Heart right ventricle (tissue), 16 donors: ENCODE data around the gene ADIPOR1. TPM values are rescaled to one million over a fixed set of nuclear protein-coding genes. Genes with fewer than 3 reads are reported as not detected.

ENCODE experiments used
- ATAC-seq, 8 donors: fragments of 200-7000 bp; cut with Tn5 transposase; one replicate each; pipeline ENCODE4 v1.9.1; 2020; ENCODE audit warnings: mild to moderate bottlenecking in 8 of 8, moderate library complexity in 8 of 8, moderate number of reproducible peaks in 1 of 8
- DNase-seq, 2 donors: peaks; one replicate each; pipeline ENCODE4 v3.0.0-alpha.2; 2020
- H3K27ac ChIP-seq, 10 donors: fragments of 200-600 bp; sonication (generic) in 2 of 10; one replicate each; pipeline versions ENCODE4 v1.5.0 to v1.8.0; 2020 to 2022; ENCODE audit warnings: mild to moderate bottlenecking in 3 of 10
- H3K27me3 ChIP-seq, 7 donors: fragments of 200-600 bp; one replicate each; pipeline ENCODE4 v1.8.0; 2021 to 2022; ENCODE audit warnings: mild to moderate bottlenecking in 2 of 7
- H3K36me3 ChIP-seq, 9 donors: fragments of 200-600 bp; sonication (generic) in 1 of 9; one replicate each; pipeline versions ENCODE4 v1.5.0 to v1.8.0; 2020 to 2022; ENCODE audit warnings: mild to moderate bottlenecking in 2 of 9
- H3K4me1 ChIP-seq, 9 donors: fragments of 200-600 bp; sonication (generic) in 1 of 9; one replicate each; pipeline versions ENCODE4 v1.5.0 to v1.8.0; 2020 to 2022; ENCODE audit warnings: mild to moderate bottlenecking in 4 of 9
- H3K4me3 ChIP-seq, 10 donors: fragments of 200-600 bp; sonication (generic) in 2 of 10; one replicate each; pipeline versions ENCODE4 v1.5.0 to v1.8.0; 2020 to 2022; ENCODE audit warnings: mild to moderate bottlenecking in 7 of 10, moderate library complexity in 2 of 10
- H3K9me3 ChIP-seq, 11 donors: fragments of 200-600 bp in 10 of 11; sonication (generic) in 2 of 11; one replicate each; pipeline versions ENCODE4 v1.5.0 to v1.8.0; 2013 to 2022; ENCODE audit warnings: mild to moderate bottlenecking in 2 of 11, control low read depth in 1 of 11, moderate library complexity in 1 of 11
- WGBS, 2 donors: extraction: QIAGEN DNeasy Blood & Tissue Kit; methylation state at CpG; one replicate each; pipeline ENCODE4 v1.1.7; 2013; ENCODE audit warnings: inconsistent platforms in 1 of 2; 5-methylcytosine and 5-hydroxymethylcytosine counted together
- intact Hi-C, 10 donors: fragments of 100-400 bp; cut with DNase I; formaldehyde crosslinking; loops; one replicate each; pipeline versions ENCODE4 v1.11.1 to v1.14.2; 2022
- polyA plus RNA-seq, 2 donors: library from polyadenylated mRNA; stranded (reverse); fragments of 200-250 nt; gene quantifications; one replicate each; pipeline ENCODE4 v1.2.3, GENCODE V29; 2013
- total RNA-seq, 10 donors: library from RNA; stranded (reverse); fragmentation: NEBNext Ultra II Directional in 3 of 10; extraction: Animal tissue kit (Norgen Biotek cat#: 25700) in 3 of 10; gene quantifications; one replicate each; pipeline versions ENCODE4 v1.2.1 to v1.2.4, GENCODE V29; 2021 to 2023
- TF ChIP-seq, protein P1 (sequence below), 9 donors: fragments of 200-600 bp; sonication (generic) in 2 of 9; IDR thresholded peaks; one replicate each; pipeline versions ENCODE4 v1.5.0 to v1.8.0; 2021 to 2022; ENCODE audit warnings: antibody characterized with exemption in 9 of 9, mild to moderate bottlenecking in 5 of 9, moderate library complexity in 1 of 9
- donor health status: Arrhythmogenic right ventricular cardiomyopathy.
- donor health status: ischemic (EF 13 %, LVEDD 7.1; RV severe dilation, severe dysfunction).
- donor health status: healthy with polysubstance abuse.
- donor health status: DM: no; HTN: yes; CAD: no.
- donor health status: DM: no; HTN: no; CAD: no.
- donor health status: ischemic (EF 25% LVEDD 6.9; RV normal size, moderate dysfunction).
- donor health status: ischemic (EF 25% LVEDD 5.7; RV mildly dilated, moderate dysfunction).
- donor health status: healthy.
- donor health status: DM: yes; HTN: yes; CAD: no.
- donor health status: Ischemic cardiomyopathy.
- donor health status: ischemic (EF 35%, LVEDD 5.7; RV mildly dilated, moderate dysfunction).
- donor health status: nonischemic (EF 11% LVEDD 7.7; RV severe dilation, severe dysfunction).
- donor health status: DM: yes; HTN: yes; CAD: no.
- donor health status: PGD.
- donor health status: ischemic (EF 29% LVEDD 5.4; RV normal size, mild dysfunction).
- donor health status: nonischemic (EF 23%, LVEDD 6.1; RV moderate dilation, normal function).

The ADIPOR1 gene
- total and polyA plus RNA-seq, 12 donors, result 56.3 to 117 (median 95.0) TPM

DNA sequence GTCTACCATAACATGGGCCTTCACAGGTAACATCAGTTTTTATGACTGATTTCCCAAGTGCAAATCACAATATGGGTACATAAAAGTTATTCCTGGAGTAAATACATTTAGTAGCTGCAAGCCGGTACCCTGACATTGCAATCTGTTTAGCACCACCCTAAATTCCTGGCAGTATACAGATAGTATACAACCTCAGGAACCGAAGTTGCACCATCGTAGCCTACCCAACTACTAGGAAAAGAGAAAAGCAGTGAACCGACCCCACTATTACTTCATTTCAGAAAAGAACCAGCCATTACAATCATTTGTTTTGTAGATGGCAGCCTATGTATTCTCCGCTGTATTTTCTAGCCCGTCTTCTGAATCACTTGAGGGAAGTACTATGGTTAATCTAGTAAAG, 1.1 kb downstream of the ADIPOR1 start:
- ATAC-seq, result no peak
- H3K4me1 ChIP-seq, result peaks cover 4 to 76% (median 62%) of the 10 kb centered on the region in 9 donors
- intact Hi-C loops, result loop anchor here in 1 of 10 donors (10.0 kb wide), 1 partner anchor 48 kb away; the partner anchor contains the start of gene TMEM183A
- TF ChIP-seq, protein P1, sequence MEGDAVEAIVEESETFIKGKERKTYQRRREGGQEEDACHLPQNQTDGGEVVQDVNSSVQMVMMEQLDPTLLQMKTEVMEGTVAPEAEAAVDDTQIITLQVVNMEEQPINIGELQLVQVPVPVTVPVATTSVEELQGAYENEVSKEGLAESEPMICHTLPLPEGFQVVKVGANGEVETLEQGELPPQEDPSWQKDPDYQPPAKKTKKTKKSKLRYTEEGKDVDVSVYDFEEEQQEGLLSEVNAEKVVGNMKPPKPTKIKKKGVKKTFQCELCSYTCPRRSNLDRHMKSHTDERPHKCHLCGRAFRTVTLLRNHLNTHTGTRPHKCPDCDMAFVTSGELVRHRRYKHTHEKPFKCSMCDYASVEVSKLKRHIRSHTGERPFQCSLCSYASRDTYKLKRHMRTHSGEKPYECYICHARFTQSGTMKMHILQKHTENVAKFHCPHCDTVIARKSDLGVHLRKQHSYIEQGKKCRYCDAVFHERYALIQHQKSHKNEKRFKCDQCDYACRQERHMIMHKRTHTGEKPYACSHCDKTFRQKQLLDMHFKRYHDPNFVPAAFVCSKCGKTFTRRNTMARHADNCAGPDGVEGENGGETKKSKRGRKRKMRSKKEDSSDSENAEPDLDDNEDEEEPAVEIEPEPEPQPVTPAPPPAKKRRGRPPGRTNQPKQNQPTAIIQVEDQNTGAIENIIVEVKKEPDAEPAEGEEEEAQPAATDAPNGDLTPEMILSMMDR (IDR thresholded peaks at IDR 0.05), result no peak
- 65 to 66% methylated on average over 6 of the region's 6 CpGs for WGBS, 2 donors
- H3K4me3 ChIP-seq, result peak overlapping the region; percentile 72 to 98 (median 89)
- peaks cover 0 to 25% (median 4%) of the 10 kb centered on the region in 9 donors for H3K36me3 ChIP-seq
- H3K9me3 ChIP-seq, result no peaks in the 10 kb centered on the region
- H3K27me3 ChIP-seq, result no peaks in the 10 kb centered on the region
- peak overlapping the region in 6 of 10 donors; percentile 87 to 97 (median 94) for H3K27ac ChIP-seq
- no peak for DNase-seq

DNA sequence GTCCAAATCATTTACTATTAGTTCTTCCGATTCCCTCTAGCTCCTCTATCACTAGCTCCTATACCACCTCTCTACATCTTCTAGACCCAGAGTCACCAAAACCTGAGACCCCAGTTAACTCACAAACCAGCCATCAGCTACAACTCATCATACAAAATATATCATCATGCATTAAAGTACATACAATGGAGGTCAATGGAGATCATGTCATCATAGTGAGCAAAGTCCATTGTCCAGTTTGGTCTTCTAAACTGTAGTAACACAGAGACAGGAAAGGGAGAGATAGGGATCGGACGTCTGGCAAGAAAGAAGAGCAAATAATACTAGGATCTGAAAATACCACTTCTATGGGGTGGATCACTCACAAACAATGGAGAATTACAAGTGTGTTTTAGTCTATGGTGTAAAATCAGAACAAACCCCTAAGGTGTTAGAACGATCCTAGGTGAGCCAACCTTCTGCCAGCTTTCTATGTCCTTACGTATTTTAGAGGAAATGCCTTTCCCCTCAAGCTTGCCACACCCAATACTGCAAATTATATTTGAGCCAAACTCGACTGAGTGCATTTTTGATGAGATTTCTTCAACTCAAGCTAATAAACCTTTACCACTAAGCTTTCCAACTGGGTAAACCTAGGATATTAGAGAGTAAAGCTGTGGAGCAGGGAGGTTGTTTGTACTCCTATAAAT, 3.9 kb downstream of the ADIPOR1 start:
- intact Hi-C loops, result loop anchor here in 1 of 10 donors (10.0 kb wide), 1 partner anchor 51 kb away; the partner anchor contains the start of gene TMEM183A
- Histone ChIP-seq H3K27ac (peak overlapping the region in 4 of 10 donors; percentile 14 to 91 (median 27)), H3K4me1 (peaks cover 12 to 78% (median 67%) of the 10 kb centered on the region in 9 donors)

DNA sequence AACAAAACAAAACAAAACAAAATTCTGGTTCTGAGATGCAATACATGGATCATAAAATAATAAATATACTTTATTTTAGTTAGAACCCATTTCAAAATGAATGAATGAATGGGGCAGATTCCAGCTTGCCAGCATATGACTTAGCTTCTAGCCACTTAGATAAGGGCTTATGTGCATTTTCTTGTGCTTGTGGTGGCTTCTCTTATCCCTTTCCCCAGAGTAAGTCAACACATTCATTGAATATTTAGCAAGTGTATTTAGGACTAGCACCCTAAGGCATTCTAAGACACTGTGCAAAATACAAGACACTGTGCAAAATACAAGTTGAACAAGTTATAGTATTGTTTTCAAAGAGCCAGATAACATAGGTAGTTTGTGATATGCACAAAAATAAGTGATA, 4.7 kb downstream of the ADIPOR1 start:
- H3K36me3 ChIP-seq, result peaks cover 0 to 40% (median 13%) of the 10 kb centered on the region in 9 donors
- DNase-seq (no peak), ATAC-seq (no peak)
- peaks cover 12 to 71% (median 62%) of the 10 kb centered on the region in 9 donors for H3K4me1 ChIP-seq
- H3K27me3 ChIP-seq, result no peaks in the 10 kb centered on the region
- H3K4me3 ChIP-seq, result no peak overlapping the region
- H3K9me3 ChIP-seq, result no peaks in the 10 kb centered on the region
- intact Hi-C loops, result loop anchor here in 1 of 10 donors (10.0 kb wide), 1 partner anchor 51 kb away; the partner anchor contains the start of gene TMEM183A
- TF ChIP-seq, protein P1 (IDR thresholded peaks at IDR 0.05), result no peak
- peak overlapping the region in 1 of 10 donors; percentile 91 for H3K27ac ChIP-seq

More for the DNA sequence above, 3.9 kb downstream of the ADIPOR1 start:
- H3K27me3 ChIP-seq, result no peaks in the 10 kb centered on the region
- 59 to 69% methylated on average over 6 of the region's 6 CpGs for WGBS, 2 donors
- H3K4me3 ChIP-seq, result no peak overlapping the region
- TF ChIP-seq, protein P1 (IDR thresholded peaks at IDR 0.05), result no peak
- H3K36me3 ChIP-seq, result peaks cover 0 to 32% (median 5%) of the 10 kb centered on the region in 9 donors
- ATAC-seq (no peak), DNase-seq (no peak)
- H3K9me3 ChIP-seq, result no peaks in the 10 kb centered on the region

DNA sequence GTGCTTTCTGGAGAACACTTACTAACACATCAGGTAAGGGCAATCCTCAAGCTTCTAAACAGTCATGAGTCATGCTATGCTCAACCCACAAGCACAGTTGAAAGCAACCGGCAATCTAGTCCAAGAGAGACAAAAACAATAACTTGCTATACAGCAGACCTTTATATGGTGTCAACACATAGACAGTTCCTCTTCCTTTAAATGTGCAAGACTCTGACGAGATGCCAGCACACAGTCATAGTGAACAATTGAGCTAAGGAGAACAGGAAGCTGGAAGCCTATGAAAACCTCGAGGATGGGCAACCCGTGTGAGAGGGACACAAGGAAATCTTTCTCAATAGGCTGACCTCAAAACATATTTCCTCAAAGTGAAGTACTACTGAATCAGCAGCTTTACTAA, 5.3 kb downstream of the ADIPOR1 start:
- intact Hi-C loops, result loop anchor here in 1 of 10 donors (10.0 kb wide), 1 partner anchor 52 kb away; the partner anchor contains the start of gene TMEM183A
- H3K9me3 ChIP-seq, result no peaks in the 10 kb centered on the region
- ATAC-seq (peak in 7 of 8 donors; percentile 39 to 76 (median 67)), DNase-seq (peak in 1 of 2 donors; percentile 51)
- TF ChIP-seq, protein P1 (IDR thresholded peaks at IDR 0.05), result no peak
- H3K4me3 ChIP-seq, result no peak overlapping the region
- 53 to 60% methylated on average over 4 of the region's 4 CpGs for WGBS, 2 donors
- H3K27ac ChIP-seq, result peak overlapping the region in 6 of 10 donors; percentile 8 to 91 (median 49)
- H3K27me3 ChIP-seq, result no peaks in the 10 kb centered on the region
- H3K4me1 ChIP-seq, result peaks cover 12 to 70% (median 62%) of the 10 kb centered on the region in 9 donors
- peaks cover 0 to 46% (median 15%) of the 10 kb centered on the region in 9 donors for H3K36me3 ChIP-seq
